ENCODE results near the gene MCM3. TPM values are rescaled to one million over a fixed set of nuclear protein-coding genes. Genes with fewer than 3 reads are reported as not detected.

Gene MCM3
- total RNA-seq = 66.7 and 91.9 TPM in 2 replicates

DNA sequence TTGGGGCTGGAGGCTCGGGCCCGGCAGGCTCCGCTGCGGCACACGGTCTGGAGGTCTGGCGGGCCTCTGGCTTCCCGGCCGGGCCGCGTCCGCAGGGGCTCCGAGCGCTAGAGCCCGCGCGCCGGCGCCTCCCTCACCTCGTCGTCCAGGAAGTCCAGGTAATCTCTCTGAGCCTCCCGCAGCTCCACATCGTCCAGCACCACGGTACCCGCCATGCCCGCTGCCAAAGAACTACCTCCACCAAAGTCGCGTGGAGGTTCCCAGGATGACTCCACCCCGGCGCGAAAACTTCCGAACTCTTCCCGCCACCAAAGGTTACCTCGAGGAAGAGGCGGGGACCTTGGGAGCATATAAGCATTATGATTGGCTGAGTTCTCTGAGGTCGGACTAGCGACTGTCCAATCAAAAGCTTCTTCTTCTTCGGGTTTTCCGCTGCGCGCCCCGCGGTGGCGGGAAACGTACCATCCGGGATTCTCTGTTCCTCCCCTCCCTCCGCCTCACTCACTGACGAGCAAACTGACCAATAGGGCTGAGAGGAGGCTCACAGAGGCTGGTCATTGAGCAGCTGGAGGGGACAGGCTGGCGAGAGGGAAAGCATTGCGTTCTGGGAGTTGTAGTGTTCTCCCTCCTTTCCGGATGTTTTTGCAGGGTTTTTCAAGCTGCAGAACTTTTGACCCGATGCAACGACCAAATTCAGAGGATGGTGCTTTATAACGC lies at the start of gene MCM3:
Gene MCM3, minus strand, starts transcription at position 283 of the 717 bp plus-strand sequence. Its CDS starts 68 bp downstream, at position 215.

DNA sequence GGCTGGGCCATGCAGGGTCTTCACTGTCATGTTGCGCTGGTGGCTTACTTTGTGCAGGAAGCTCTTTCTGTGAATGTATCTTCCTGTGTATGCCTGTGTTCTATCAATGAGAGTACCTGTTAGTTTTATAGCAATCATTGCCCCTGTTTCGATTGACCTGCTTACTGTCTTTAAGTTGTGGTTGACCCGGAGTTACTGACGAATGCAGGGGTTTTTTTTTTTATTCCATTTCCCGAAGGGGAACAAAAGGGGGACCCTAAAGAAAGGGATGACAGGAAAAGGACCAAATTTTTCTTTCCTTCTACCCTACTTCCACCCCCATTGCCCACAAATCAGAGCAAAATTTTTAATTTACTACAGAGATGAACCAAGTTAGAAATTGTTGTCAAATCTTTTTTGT lies 40.1 kb downstream of the MCM3 start, which contains the start of gene IL17F:
Gene IL17F, minus strand, starts transcription at position 101 of the 400 bp plus-strand sequence. Its CDS starts 71 bp downstream, at position 30.

Other genes with a start within 250 kb of the MCM3 start
- not detected in 2 replicates for gene PKHD1, start 197.1 kb downstream of the MCM3 start, total RNA-seq
- gene IL17A, start 98.4 kb downstream of the MCM3 start, total RNA-seq = not detected in 2 replicates
- not detected in 2 replicates for gene IL17F, start 40.2 kb downstream of the MCM3 start, total RNA-seq
- gene PAQR8, start 77.4 kb upstream of the MCM3 start, total RNA-seq = 5.8 and 6.5 TPM in 2 replicates
- 12.2 and 16.3 TPM in 2 replicates for gene EFHC1, start 135.6 kb upstream of the MCM3 start, total RNA-seq